Esophagus muscularis mucosa (tissue), 4 donors: ENCODE data around the gene ULK3.

ENCODE experiments used
- CTCF ChIP-seq, 3 experiments: fragments of 200-600 bp in 2 of 3; fragments of 450-650 bp in 1 of 3; sonication (generic) in 2 of 3; IDR thresholded peaks; one replicate each; pipeline ENCODE4 v1.5.1; 2017 to 2019; ENCODE audit warnings: antibody characterized with exemption in 3 of 3, mild to moderate bottlenecking in 2 of 3, moderate library complexity in 1 of 3
- EP300 ChIP-seq: sonication (generic); formaldehyde crosslinking; IDR thresholded peaks from one replicate; pipeline ENCODE4 v1.6.1; 2017; ENCODE audit warnings: antibody characterized with exemption
- POLR2A ChIP-seq: fragments of 450-650 bp; IDR thresholded peaks from one replicate; pipeline ENCODE4 v1.6.1; 2017; ENCODE audit warnings: antibody characterized with exemption, moderate library complexity, mild to moderate bottlenecking, low read depth
- POLR2AphosphoS5 ChIP-seq, 2 donors: sonication (generic); formaldehyde crosslinking; IDR thresholded peaks; one replicate each; pipeline ENCODE4 v1.6.1; 2017; ENCODE audit warnings: antibody characterized with exemption in 2 of 2

DNA sequence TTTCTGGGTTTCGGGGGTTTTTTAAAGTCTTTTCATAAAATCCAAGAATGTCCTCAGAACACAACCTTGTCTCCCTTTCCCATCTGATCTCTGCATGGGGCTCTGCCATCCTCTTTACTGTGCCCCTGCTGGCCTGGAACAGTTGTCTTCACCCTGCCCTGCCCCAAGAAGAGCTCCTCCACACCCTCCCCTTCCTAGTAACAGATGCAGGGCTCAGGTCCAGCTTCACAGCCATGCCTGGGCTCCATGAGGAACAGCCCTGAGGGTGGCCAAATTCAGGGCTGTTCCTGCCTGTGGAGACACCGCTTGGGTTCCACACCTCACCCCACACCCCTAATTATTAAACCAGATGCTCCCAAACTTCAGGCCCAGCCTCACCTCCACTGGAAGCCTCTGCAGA lies 12.9 kb upstream of the ULK3 start:
- no peak for TF ChIP-seq CTCF (IDR thresholded peaks at IDR 0.05)
- TF ChIP-seq POLR2AphosphoS5 (IDR thresholded peaks at IDR 0.05) = no peak
- TF ChIP-seq EP300 = no peak
- TF ChIP-seq POLR2A = no peak
